Measurements from ENCODE around the gene NPDC1.
"Not testable (repeated sequence)": the region's sequence is repeated elsewhere in the genome, so short reads cannot be mapped to it uniquely, and the experiment has no call there.

The NPDC1 gene

DNA sequence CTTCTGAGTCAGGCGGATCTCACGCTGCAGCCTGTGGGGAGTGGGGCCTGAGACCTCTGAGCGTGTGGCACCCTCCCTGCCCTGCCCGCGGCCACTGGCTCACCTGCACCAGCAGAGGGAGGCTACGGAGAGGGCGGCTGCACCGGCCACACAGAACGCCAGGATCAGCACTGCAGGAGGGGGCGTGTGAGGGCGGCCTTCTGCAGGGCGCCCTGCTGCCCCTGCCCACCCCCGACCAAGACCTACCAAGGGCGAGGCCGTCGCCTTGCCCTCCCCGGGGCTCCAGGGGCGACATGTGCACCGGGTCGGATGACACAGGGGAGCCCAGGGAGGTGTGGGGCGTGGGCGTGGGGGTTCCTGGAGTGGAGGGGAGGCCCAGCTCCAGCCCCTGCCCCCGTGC lies 5.4 kb downstream of the NPDC1 start:
- DNase-seq (ENCODE audit: low read depth, low spot score) = no peak

DNA sequence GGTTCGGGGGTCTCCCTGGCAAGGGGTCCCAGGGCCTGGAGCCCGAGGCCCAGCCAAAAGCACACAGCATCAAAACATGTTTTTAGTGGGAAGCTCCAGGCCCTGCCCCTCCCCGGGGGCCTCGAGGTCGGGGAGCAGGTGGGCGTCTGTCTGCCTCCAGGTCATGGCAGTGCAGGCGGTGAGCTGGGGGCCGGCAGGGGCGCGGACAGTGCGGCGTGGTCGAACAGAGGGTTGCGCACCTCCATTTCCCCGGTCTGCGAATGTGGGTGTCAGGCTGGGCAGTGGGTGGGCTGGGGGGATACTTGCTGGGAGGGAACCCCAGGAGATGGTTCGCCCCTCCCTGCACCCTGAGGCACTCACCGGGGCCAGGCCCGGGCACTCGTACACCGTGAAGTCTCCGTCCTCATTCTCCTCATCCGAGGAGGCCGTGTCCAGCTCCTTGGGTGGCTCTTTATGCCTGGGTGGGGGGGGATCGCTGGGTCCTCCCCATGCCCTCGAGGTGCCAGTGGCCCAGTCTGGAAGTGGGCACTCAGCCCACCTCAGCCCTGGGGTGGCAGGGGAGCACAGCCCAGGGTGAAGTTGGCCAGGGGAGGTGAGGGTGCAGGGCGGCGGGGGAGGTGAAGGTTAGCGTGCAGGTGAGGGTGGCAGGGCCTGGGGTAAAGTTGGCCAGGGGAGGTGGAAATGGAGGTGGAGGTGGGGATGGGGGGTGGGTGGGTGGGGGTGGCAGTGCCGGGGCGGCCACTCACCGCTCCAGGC lies 6.2 kb downstream of the NPDC1 start:
- DNase-seq (ENCODE audit: low read depth, low spot score) = no peak

DNA sequence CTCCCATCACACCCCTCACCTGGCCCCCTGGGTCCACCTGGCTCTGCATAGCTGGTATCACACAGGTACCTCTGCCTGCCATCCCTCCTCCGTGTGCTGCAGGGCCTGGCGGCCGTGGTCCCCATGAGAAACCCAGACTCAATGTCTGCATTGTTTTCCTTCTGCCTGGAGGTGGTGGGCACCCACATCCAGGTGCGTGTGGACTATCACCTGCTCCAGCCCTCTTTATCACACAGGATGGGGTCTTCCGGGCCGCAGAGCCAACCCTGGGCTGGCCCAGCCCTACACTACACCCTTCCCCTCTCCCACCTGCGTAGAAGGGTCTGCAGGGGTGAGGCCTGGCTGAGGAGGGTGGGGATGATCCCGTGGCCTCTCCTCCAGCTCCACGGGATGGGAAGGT lies 7.1 kb downstream of the NPDC1 start:
- no peak for DNase-seq (ENCODE audit: low read depth, low spot score)

DNA sequence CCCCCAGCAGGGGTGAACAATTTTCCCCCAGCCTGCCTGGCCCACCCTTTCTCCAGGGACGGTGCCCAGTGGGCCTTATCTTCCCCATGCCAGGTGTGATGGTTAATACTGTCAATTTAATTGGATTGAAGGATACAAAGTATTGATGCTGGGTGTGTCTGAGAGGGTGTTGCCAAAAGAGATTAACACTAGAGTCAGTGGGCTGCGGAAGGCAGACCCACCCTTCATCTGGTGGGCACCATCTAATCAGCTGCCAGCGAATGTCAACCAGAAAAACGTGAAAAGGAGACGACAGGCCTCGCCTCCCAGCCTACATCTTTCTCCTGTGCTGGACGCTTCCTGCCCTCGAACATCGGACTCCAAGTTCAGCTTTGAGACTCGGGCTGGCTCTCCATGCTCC lies 8.5 kb downstream of the NPDC1 start:
- DNase-seq (ENCODE audit: low read depth, low spot score) = no peak

DNA sequence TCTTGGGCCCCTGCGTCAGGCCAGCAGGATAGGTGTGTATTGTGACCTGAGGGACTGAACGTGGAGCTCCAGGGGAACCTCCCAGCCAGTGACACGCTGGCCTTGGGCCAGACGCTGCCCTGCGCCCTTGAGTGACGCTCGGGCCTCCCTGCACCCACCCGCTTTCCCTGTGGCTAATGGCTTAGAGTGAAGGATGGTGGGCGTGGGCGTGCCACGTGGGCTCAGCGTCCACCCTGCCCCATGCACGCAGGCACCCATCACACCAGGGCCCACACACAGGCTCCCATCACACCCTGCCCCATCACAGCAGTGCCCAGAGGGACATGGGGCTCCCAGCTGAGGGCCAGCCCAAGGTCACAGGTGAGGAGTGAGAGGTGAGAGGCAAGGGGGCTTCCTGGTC lies 8.9 kb downstream of the NPDC1 start:
- DNase-seq (ENCODE audit: low read depth, low spot score) = no peak

DNA sequence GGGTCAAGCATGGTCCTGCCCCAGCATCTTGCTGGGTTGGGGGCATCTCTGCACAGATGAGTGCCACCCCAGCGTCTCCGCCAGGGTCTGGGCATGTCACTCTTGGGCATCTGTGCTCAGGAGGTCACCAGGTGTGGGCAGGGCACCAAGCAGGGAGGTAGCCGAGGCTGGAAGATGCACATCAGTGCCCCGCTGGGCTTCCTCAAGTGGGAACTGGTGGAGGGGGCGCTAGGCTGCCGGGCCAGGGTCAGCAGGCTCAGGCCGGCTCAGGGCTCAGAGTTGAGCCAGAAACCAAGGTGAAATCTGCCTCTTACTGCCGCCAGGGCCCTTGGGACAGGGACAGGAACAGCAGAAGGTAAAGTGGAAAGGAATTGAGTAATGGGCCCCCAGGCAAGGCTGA lies 10.0 kb downstream of the NPDC1 start:
- no peak for DNase-seq (ENCODE audit: low read depth, low spot score)

DNA sequence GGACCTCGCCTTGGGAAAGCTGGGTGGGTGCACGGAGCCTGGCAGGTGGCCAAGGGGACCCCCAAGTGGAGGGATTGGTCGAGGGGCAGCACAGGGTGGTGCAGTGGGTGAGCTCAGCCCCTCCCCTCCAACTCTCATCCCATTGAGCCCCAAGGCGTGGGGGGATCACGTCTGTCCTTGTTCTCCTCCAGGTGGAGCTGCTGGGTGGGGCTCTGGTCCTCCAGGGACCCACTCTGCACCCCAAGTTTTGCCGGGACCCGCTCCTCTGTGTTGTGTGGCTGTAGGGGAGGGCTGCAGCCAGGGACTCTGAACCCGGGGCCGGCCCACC lies 10.5 kb downstream of the NPDC1 start:
- no peak for DNase-seq (ENCODE audit: low read depth, low spot score)

DNA sequence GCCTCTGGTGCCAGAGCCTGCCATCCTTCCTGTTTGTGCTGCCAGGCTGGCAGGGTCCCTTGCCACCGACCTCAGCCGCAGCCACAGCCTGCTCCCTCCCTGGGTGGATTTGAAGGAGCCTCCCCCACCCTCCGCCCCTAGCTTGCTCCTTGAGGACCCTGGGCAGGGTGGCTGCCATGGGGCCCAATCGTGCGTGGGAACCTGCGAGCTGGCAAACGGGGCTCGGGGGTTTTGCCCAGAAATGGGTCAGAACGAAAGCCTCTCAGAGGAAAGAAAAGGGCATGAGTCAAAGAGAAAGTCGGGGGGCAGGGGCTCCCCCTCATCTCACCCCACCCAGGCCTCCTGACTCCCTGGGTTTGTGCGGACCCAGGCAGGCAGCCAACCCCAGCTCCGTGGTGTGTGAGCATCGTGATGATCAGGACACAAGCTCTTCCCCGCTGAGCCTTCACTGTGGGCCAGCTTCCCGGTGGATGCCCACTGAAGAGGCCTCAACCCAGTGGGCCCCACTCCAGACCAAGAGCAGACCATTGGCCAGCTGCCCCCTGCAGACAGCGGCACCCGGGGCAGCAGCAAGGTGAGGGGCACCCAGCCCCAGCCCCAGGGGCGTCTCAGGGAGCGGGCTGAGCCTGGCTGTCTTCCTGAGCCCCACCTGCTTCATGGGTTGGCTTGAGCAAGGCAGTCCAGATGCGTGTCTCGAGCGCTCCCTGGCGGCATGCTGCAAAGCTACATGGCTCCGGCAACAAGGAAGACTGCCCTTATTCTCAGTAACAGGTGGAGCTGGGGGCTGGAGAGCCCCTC lies 11.1 kb downstream of the NPDC1 start:
- no peak for DNase-seq (ENCODE audit: low read depth, low spot score)

DNA sequence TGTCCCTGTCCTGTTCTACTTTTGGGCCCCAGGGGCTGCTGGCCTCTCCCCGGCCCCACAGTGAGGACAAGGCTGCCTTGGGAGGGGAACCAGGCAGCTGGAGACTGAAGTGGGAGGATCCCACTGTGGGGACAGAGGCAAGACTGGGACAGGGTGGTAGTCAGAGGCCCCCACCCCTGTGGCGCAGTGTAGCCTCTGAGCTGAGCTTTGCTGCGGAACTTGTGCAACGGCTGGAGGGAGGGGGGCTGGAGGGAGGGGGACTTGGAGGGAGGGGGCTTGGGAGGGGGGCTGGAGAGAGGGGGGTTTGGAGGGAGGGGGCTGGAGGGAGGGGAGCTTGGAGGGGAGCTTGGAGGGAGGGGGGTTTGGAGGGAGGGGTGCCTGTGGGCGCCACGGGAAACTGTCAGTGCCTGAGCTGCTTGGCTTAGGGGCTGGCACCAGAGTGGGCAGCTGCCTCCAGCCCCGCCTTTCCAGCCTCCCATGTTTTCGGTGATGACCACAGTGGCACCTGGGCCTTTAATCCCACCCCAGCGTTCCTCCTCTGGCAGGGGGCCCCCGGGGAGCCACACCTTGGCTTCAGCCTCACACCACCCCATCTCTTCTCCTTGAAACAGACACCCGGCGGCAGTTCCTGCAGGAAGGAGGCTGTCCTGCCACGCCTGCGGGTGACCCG lies 11.8 kb downstream of the NPDC1 start:
- DNase-seq (ENCODE audit: low read depth, low spot score) = no peak

DNA sequence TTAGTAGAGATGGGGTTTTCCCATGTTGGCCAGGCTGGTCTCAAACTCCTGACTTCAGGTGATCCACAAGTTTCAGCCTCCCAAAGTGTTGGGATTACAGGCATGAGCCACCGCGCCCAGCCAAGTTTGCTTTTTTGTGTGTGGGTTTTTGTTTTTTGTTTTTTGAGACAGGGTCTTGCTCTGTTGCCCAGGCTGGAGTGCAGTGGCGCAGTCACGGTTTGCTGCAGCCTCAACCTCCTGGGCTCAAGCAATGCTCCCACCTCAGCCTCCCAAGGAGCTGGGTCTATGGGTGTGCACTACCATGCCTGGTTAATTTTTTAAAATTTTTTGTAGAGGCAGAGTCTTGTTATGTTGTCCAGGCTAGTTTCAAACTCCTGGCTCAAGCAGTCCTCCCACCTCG lies 12.5 kb downstream of the NPDC1 start:
- not testable (repeated sequence) for DNase-seq (ENCODE audit: low read depth, low spot score)

DNA sequence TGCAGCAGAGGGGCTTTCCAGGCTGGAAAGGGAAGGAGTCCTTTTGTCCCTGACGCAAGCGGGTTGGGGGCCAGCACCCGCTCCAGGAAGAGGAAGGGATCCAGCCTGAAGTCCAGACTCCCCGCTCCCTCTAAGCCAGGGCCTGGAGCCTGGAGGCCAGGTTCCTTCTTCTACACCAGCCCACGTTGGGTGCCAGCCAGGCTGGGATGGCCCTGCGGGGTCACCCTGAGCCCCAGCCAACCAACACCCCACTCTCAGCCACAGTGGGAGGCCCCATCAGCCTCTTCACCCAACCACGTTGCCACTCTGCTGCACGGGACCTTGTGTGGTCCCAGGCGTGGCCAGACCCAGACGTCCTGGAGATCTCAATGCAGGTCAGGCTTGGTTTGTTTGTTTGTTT lies 13.1 kb downstream of the NPDC1 start:
- no peak for DNase-seq (ENCODE audit: low read depth, low spot score)

DNA sequence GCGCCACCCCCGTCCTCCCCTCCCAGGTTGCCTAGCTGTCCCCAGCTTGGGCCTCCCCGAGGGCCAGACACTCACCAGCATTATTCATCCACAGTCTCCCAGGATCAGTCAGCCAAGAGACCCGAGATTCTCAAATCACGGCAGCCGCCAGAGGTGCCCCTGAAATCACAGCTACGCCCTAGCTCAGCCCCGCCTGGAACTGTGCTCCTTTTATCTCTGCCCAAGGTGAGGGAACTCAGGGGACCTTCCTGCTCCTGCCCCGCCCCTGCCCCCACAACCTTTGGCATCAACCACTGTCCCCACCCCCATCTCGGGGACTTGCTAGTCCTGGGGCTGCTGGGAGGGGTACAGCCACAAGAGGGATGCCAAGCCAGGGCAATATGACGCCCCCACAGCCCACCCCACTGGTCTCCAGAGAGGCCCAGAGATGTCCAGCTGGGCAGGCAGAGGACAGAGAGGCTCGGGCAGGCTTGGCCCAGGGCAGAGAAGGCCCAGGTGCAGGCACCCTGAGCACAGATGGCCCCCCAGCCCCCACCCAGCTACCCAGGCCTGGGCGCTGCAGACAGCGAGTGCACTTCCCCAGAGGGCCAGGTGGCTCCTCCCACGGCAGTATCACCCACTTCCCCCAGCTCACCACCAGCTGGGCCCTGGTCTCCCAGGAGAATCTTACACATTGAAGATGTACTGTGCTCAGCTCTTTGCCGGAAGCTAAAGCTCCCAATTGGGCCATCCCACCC lies 13.9 kb downstream of the NPDC1 start, which contains the start of gene FUT7:
TSS of gene FUT7 (minus strand) at position 185 of the 737 bp plus-strand sequence. CDS start at position 88, 97 bp downstream.
- DNase-seq (ENCODE audit: low read depth, low spot score) = no peak

DNA sequence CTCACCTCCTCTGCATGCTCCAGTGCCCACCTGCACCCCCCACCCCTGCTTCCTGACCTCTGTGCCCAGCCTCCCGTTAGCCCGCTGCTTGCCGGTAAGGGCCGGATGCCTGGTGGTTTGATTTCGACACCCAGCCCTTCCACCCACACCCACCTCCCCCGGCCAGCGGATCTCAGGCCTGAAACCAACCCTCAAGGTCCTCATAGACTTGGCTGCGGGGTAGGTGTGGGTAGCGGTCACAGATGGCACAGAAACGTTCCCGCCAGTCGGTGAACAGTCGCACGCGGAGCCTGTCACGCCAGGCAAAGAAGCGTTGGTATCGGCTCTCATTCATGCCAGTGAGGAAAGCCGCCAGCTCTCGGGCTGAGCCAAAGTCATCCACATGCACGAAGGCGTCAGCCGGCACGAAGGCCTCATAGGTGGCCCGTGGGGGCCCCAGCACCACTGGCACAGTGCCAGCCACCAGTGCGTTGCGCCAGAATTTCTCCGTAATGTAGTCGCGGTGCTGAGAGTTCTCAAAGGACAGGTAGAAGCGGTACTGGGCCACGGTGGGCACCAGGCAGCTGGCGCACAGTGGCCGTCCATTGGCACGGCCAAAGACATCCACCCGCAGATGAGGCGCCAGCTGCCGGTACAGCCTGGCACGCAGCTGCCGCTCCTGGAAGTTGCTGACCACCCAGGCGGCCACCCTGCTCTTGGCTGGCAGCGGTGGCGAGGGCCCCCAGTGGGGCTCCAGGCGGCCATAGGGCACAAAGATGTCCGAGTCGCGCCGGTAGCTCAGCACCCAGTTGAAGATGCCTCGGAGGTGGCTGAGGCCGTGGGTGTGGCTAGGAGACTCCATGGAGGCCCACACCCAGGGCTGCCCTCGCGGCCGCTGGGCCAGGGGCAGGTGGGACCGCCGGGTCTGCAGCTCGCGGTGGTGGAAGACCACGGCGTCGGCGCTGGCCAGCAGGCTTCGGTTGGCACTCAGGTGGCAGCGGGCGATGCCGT lies 15.1 kb downstream of the NPDC1 start:
- DNase-seq (ENCODE audit: low read depth, low spot score) = no peak

DNA sequence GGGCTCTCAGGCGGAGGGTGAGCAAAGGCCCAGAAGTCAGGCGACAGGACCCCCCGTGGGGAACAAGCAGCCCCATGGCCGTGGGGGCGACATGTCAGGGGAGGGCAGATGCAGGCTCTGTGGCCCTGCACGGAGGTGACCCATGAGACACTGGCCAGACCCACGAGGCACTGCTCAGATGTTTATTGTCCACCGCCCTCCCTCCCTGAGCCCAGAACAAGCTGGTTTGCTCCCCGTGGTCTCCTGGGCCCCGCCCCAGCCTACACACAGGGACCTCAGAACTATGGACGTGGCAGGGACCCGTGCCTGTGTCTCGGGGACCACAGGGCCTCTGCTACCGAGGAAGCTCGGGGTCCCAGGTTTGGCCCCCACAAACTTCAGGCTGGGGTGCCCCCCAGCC lies 16.0 kb downstream of the NPDC1 start:
- no peak for DNase-seq (ENCODE audit: low read depth, low spot score)

DNA sequence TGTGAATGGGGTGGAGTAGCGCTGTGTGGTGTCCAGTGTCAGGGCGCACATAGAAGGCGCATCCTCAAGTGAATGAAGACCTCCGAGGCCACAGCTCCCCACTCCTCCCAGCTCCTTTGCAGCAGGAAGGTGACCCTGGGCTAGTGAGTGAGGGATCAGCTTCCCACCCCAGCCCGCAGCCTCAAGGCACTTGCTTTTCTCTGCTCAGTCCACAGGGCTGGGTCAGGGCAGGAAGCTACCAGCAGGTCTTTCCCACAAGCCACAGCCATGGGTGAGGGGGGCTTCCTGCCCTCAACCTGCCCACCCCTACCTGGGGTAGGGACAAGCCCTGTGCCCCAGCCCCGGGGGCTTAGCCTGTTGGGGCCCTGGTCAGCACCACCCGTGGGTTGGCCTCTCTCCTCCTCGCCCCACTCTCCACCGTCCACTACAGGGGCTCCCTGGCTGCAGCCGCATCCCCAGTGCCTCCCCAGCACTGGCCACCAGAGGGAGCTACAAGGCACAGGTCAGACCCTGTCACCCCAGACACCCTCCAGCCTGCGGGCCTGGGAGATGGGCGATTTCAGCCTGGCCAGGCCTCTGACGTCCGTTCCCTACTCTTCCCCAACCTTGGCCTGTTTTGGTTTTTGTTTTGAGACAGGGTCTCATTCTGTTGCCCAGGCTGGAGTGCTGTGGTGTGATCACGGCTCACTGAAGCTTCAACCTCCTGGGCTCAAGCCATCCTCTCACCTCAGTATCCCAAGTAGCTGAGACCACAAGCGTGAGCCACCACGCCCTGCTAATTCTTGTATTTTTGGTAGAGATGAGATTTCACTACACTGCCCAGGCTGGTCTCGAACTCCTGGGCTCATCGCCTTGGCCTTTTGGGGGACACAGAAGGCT lies 16.7 kb downstream of the NPDC1 start:
- DNase-seq (ENCODE audit: low read depth, low spot score) = no peak

DNA sequence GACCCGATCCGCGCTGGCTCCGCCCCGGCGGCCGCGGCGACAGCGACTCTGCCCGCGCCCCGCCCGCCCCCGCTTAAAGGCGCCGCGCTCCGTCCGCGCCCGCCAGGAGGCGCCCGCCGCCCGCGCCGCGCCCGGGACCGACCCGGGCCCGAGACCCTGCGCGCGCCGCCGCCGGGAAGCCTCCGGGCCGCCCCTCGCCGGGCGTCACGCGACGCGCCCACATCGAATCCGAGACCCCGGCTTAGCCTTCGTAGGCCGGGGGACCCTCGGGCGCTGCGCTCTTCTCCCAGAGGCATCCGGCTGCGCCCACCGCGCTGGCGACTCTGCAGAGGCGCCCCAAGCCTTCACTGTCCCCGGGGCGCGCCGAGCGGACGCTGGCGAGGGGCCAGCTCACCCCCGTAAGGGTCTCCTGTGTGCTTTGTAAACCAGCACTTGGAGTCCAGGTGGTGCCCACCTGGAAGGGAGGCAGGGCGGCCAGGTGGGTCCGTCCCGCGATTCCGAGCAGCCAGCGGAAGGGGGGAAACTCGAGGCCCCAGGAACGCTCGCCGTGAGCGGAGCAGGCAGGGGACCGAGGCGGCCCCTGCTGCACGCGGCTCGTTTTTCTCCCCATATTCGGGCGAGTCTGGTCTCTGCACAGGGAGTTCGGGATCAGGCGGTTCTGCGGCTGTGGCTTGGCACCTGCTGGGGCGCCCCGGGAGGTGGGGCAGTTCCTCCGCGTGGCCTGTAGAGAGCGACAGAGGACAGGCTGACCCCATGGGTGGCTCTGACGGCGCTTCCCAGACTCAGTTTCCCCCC lies 17.5 kb downstream of the NPDC1 start:
- no peak for DNase-seq (ENCODE audit: low read depth, low spot score)

DNA sequence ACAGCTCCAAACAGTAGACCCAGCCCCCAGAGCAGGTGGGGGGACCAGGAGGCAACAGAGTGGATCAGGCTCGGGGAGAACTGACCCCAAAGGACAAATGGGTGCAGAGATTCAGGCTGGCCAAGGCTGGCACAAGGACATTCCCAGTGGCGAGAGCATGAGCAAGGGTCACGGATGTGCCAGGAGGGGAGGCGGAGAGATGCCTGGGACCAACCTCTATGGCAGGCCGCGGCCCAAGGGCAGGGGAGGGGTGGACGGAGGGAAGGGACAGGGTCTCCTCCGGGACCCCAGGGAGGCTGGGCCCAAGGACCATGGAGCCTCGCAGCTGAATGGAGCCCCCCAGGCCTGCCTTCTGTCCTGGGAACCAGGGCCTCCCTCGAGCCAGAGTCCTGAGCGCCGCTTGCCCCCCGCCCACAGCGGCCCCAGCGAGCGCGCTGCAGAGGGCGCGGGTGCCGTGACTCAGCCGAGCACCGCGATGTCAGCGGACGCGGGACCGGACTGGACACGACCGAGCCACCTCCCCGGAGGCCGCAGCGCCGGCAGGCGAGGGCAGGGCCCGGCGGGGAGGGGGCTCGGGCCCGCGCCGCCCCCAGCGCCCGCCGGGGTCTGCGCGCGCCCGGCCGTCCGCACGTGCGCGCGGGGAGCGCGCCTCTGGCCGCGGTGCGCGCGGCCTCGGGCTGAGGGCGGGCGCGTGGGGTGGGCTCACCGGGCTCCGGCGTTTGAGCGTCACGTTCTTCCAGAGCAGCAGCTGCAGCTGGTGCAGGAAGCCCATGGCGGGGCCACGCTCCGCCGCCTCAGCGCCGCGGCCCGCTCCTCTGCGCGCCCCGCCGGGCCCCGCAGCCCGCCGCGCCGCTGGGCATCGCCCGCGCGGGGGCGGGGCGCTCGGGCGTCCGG lies 18.4 kb downstream of the NPDC1 start, which contains the start of gene ABCA2:
TSS of gene ABCA2 (minus strand) at position 869 of the 894 bp plus-strand sequence. CDS start at position 772, 97 bp downstream.
- no peak for DNase-seq (ENCODE audit: low read depth, low spot score)

DNA sequence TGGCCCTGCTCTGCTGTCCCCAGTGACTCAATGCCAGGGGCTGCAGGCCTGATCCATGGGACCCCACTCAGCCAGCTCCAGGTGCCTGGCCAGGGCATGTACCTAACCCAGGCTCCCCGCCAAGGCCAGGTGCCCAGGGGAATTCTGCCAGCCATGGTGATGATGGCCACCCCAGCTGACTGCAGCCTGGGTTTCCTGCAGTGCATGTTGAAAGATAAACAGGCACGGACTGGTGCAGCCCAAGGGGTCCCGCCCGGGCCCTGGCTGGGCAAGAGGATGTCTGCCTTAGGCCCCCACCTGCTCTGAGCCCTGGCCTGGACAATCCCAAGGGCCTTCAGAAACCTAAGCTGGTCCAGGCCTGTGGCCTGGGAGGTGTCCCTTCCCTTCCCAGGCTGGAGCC lies 19.1 kb downstream of the NPDC1 start:
- DNase-seq (ENCODE audit: low read depth, low spot score) = no peak

Data from brain pericyte (primary cell).